RWPE2 (cell line): ENCODE data around the gene MYOD1.

ENCODE experiments used
- ATAC-seq: fragments of 200-7000 bp; cut with Tn5 transposase; 3 replicates; pipeline ENCODE4 v1.9.1; 2021; ENCODE audit warnings: low read depth
- DNase-seq: peaks from one replicate; pipeline ENCODE4 v3.0.0-alpha.2; 2020; ENCODE audit warnings: low spot score
- H3K27ac ChIP-seq: fragments of 450-650 bp; 2 replicates; pipeline ENCODE4 v1.5.1; 2017; ENCODE audit warnings: mild to moderate bottlenecking; ENCODE audit not compliant: poor library complexity, severe bottlenecking
- H3K27me3 ChIP-seq: fragments of 250-450 bp; sonication (Bioruptor Pico); 2 replicates; pipeline ENCODE4 v1.5.1; 2021; ENCODE audit warnings: mild to moderate bottlenecking, moderate library complexity; ENCODE audit not compliant: insufficient read depth, poor library complexity, severe bottlenecking
- H3K36me3 ChIP-seq: fragments of 250-450 bp; sonication (Bioruptor Pico); 2 replicates; pipeline ENCODE4 v1.5.1; 2020; ENCODE audit warnings: low read depth, mild to moderate bottlenecking, moderate library complexity
- H3K4me1 ChIP-seq: fragments of 250-450 bp; sonication (Bioruptor Pico); 2 replicates; pipeline ENCODE4 v1.5.1; 2021; ENCODE audit warnings: mild to moderate bottlenecking, moderate library complexity; ENCODE audit not compliant: insufficient read depth, poor library complexity, severe bottlenecking
- H3K4me3 ChIP-seq: fragments of 250-450 bp; sonication (Bioruptor Pico); 2 replicates; pipeline ENCODE4 v1.5.1; 2021; ENCODE audit warnings: mild to moderate bottlenecking, moderate library complexity; ENCODE audit not compliant: severe bottlenecking
- H3K9me3 ChIP-seq: fragments of 250-450 bp; sonication (Bioruptor Pico); 2 replicates; pipeline ENCODE4 v1.5.1; 2021; ENCODE audit warnings: mild to moderate bottlenecking, moderate library complexity; ENCODE audit not compliant: severe bottlenecking
- CTCF ChIP-seq: fragments of 450-650 bp; IDR thresholded peaks from one replicate; pipeline ENCODE4 v1.5.1; 2017; ENCODE audit warnings: mild to moderate bottlenecking, moderate library complexity; ENCODE audit not compliant: poor library complexity, severe bottlenecking

MYOD1 gene

GRCh38 chr11:17719028-17719937 lies at the start of gene MYOD1:
Gene MYOD1, plus strand, starts transcription at chr11:17719571. Its CDS starts 212 bp downstream, at chr11:17719783.
- TF ChIP-seq CTCF, result no peak
- Histone ChIP-seq H3K36me3 (no peaks in the 10 kb centered on the region), H3K27ac (no peak within 1 kb of the TSS), H3K27me3 (peaks cover 95% of the 10 kb centered on the region), H3K4me3 (no peak within 1 kb of the TSS), H3K4me1 (no peaks in the 10 kb centered on the region), H3K9me3 (no peaks in the 10 kb centered on the region)
- ATAC-seq (peak; percentile 49; the same call in 2 of the 3 replicates), DNase-seq (no peak)

GRCh38 chr11:17672469-17672868 lies 46.9 kb upstream of the MYOD1 start:
- Histone ChIP-seq H3K36me3 (no peaks in the 10 kb centered on the region), H3K4me3 (no peak overlapping the region), H3K9me3 (peaks cover 2% of the 10 kb centered on the region), H3K27me3 (peaks cover 21% of the 10 kb centered on the region), H3K27ac (no peak overlapping the region), H3K4me1 (no peaks in the 10 kb centered on the region)
- ATAC-seq (no peak), DNase-seq (no peak)
- no peak for TF ChIP-seq CTCF

- peaks cover 15% of the 10 kb centered on the region for H3K27me3 ChIP-seq
- peaks cover 2% of the 10 kb centered on the region for H3K9me3 ChIP-seq
- no peak overlapping the region for H3K4me3 ChIP-seq
- no peak for TF ChIP-seq CTCF
- ATAC-seq, result no peak
- H3K36me3 ChIP-seq, result no peaks in the 10 kb centered on the region
- no peak for DNase-seq
- no peaks in the 10 kb centered on the region for H3K4me1 ChIP-seq
- H3K27ac ChIP-seq, result no peak overlapping the region
Observed at GRCh38 chr11:17673951-17674350, 45.4 kb upstream of the MYOD1 start.

GRCh38 chr11:17682848-17683247 lies 36.5 kb upstream of the MYOD1 start:
- ATAC-seq (no peak), DNase-seq (no peak)
- H3K9me3 ChIP-seq, result no peaks in the 10 kb centered on the region
- no peaks in the 10 kb centered on the region for H3K36me3 ChIP-seq
- peaks cover 6% of the 10 kb centered on the region for H3K4me1 ChIP-seq
- no peak overlapping the region for H3K27ac ChIP-seq
- no peak for TF ChIP-seq CTCF
- no peaks in the 10 kb centered on the region for H3K27me3 ChIP-seq
- H3K4me3 ChIP-seq, result no peak overlapping the region
